ENCODE results near the gene PER2. TPM values are rescaled to one million over a fixed set of nuclear protein-coding genes. Genes with fewer than 3 reads are reported as not detected.
A peak's percentile ranks its signal among the peaks of the same experiment; 100 is the strongest.

PER2 gene
- total RNA-seq, 1 experiment from 2014 or later: 23.3 TPM

- DNase-seq: no peak
- Histone ChIP-seq H2AFZ (ENCODE audit: low read length) (no peak overlapping the region), H3K27me3 (ENCODE audit: low read length) (no peaks in the 10 kb centered on the region), H3K9ac (ENCODE audit: low read length) (no peak overlapping the region), H3K4me1 (ENCODE audit: low read length) (peaks cover 8% of the 10 kb centered on the region), H3K79me2 (ENCODE audit: low read length) (no peaks in the 10 kb centered on the region), H3K9me2 (replicated peaks; ENCODE audit: insufficient read depth, low read length) (no peaks in the 10 kb centered on the region), H3K9me3 (ENCODE audit: low read length) (no peaks in the 10 kb centered on the region), H3K27ac (ENCODE audit: low read length) (no peak overlapping the region), H3K4me3 (ENCODE audit: low read length) (no peak overlapping the region), H3K4me2 (ENCODE audit: low read depth, low read length, poor library complexity, severe bottlenecking) (no peak overlapping the region), H3K36me3 (ENCODE audit: insufficient read depth, low read length) (no peaks in the 10 kb centered on the region), H4K20me1 (ENCODE audit: insufficient read depth, low read depth, low read length) (no peaks in the 10 kb centered on the region)
Measured at GRCh38 chr2:238224356-238225035, 63.9 kb downstream of the PER2 start.

- Histone ChIP-seq H2AFZ (ENCODE audit: low read length) (peak overlapping the region; percentile 96), H3K79me2 (ENCODE audit: low read length) (no peaks in the 10 kb centered on the region), H3K4me1 (ENCODE audit: low read length) (peaks cover 8% of the 10 kb centered on the region), H3K9me2 (replicated peaks; ENCODE audit: insufficient read depth, low read length) (no peaks in the 10 kb centered on the region), H3K4me2 (ENCODE audit: low read depth, low read length, poor library complexity, severe bottlenecking) (peak overlapping the region; percentile 23), H3K36me3 (ENCODE audit: insufficient read depth, low read length) (no peaks in the 10 kb centered on the region), H3K27ac (ENCODE audit: low read length) (no peak overlapping the region), H3K27me3 (ENCODE audit: low read length) (no peaks in the 10 kb centered on the region), H3K9me3 (ENCODE audit: low read length) (no peaks in the 10 kb centered on the region), H3K4me3 (ENCODE audit: low read length) (no peak overlapping the region), H4K20me1 (ENCODE audit: insufficient read depth, low read depth, low read length) (no peaks in the 10 kb centered on the region), H3K9ac (ENCODE audit: low read length) (no peak overlapping the region)
- DNase-seq: peak; percentile 68
Measured at GRCh38 chr2:238220892-238221521, 67.4 kb downstream of the PER2 start.

GRCh38 chr2:238220274-238220891 is 68.0 kb downstream of the PER2 start:
- peak overlapping the region; percentile 96 for H2AFZ ChIP-seq (ENCODE audit: low read length)
- H3K27me3 ChIP-seq (ENCODE audit: low read length): no peaks in the 10 kb centered on the region; the same call in 1 of the 2 replicates
- no peaks in the 10 kb centered on the region for H4K20me1 ChIP-seq (ENCODE audit: insufficient read depth, low read depth, low read length)
- H3K27ac ChIP-seq (ENCODE audit: low read length): no peak overlapping the region
- no peak for DNase-seq
- no peaks in the 10 kb centered on the region for H3K36me3 ChIP-seq (ENCODE audit: insufficient read depth, low read length)
- H3K9me3 ChIP-seq (ENCODE audit: low read length): no peaks in the 10 kb centered on the region
- no peak overlapping the region for H3K4me3 ChIP-seq (ENCODE audit: low read length)
- H3K9me2 ChIP-seq (replicated peaks; ENCODE audit: insufficient read depth, low read length): no peaks in the 10 kb centered on the region
- peak overlapping the region; percentile 23 for H3K4me2 ChIP-seq (ENCODE audit: low read depth, low read length, poor library complexity, severe bottlenecking)
- peaks cover 8% of the 10 kb centered on the region for H3K4me1 ChIP-seq (ENCODE audit: low read length)
- H3K79me2 ChIP-seq (ENCODE audit: low read length): no peaks in the 10 kb centered on the region
- H3K9ac ChIP-seq (ENCODE audit: low read length): no peak overlapping the region

DNA sequence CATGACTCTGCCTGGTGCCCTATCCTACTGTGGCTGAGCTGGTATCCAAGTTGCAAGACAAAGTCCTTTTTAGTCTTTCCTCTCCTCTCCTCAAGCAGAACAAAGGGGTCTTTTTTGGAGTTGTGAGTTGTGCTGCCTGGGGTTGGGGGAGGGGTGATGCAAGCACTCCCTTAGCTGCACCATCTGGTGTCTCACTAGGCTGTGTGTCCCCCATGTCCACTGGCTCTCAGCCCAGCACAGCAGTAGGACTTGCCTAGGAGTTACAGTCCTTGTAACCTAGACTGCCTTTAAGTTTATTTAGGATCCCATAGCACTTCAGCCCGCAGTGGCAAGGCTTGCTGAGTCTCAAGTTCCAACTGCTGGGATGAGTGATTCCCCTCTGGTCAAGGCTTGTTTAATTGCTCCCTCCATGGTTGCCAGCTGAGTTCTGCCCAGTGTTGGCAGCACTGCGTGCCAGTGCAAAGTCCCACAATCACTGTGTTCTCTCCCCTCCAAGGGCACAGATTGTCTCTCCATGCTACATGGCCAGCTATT is 71.7 kb downstream of the PER2 start:
- Histone ChIP-seq H3K27ac (ENCODE audit: low read length) (no peak overlapping the region), H3K9me3 (ENCODE audit: low read length) (no peaks in the 10 kb centered on the region), H3K79me2 (ENCODE audit: low read length) (no peaks in the 10 kb centered on the region), H2AFZ (ENCODE audit: low read length) (no peak overlapping the region), H3K4me3 (ENCODE audit: low read length) (no peak overlapping the region), H3K36me3 (ENCODE audit: insufficient read depth, low read length) (no peaks in the 10 kb centered on the region), H3K9me2 (replicated peaks; ENCODE audit: insufficient read depth, low read length) (no peaks in the 10 kb centered on the region), H3K27me3 (ENCODE audit: low read length) (no peaks in the 10 kb centered on the region; the same call in 1 of the 2 replicates), H3K4me2 (ENCODE audit: low read depth, low read length, poor library complexity, severe bottlenecking) (no peak overlapping the region), H3K9ac (ENCODE audit: low read length) (no peak overlapping the region), H4K20me1 (ENCODE audit: insufficient read depth, low read depth, low read length) (no peaks in the 10 kb centered on the region), H3K4me1 (ENCODE audit: low read length) (peaks cover 8% of the 10 kb centered on the region)
- no peak for DNase-seq

DNA sequence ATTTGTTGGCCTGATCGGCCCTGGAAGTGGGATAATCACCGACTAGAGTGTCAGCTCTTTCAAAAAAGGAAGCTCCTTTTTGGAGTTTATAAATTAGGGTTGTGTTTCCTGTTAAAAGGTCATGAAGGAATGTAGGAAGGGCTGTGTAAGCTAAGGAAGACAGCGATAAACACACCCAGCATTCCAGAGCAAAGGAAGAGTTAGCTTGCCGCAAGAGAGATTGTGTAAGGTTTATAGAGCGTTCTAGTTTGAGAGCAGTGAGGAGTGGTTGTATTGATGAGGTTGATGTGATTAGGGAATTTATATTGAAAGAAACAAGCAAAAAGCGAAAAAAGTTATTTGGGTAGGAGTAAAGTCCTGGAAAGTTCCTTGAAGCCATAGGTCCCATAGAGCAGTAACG is 81.4 kb downstream of the PER2 start:
- Histone ChIP-seq H3K4me1 (ENCODE audit: low read length) (peaks cover 10% of the 10 kb centered on the region), H3K4me3 (ENCODE audit: low read length) (no peak overlapping the region), H3K27ac (ENCODE audit: low read length) (no peak overlapping the region), H3K9me3 (ENCODE audit: low read length) (no peaks in the 10 kb centered on the region), H3K79me2 (ENCODE audit: low read length) (peaks cover 11% of the 10 kb centered on the region), H4K20me1 (ENCODE audit: insufficient read depth, low read depth, low read length) (peaks cover 6% of the 10 kb centered on the region; the same call in 1 of the 2 replicates), H3K9me2 (replicated peaks; ENCODE audit: insufficient read depth, low read length) (no peaks in the 10 kb centered on the region), H2AFZ (ENCODE audit: low read length) (no peak overlapping the region), H3K4me2 (ENCODE audit: low read depth, low read length, poor library complexity, severe bottlenecking) (no peak overlapping the region), H3K9ac (ENCODE audit: low read length) (no peak overlapping the region), H3K36me3 (ENCODE audit: insufficient read depth, low read length) (no peaks in the 10 kb centered on the region), H3K27me3 (ENCODE audit: low read length) (no peaks in the 10 kb centered on the region)
- DNase-seq: no peak

- Histone ChIP-seq H2AFZ (ENCODE audit: low read length) (peak overlapping the region; percentile 88), H3K4me1 (ENCODE audit: low read length) (peaks cover 28% of the 10 kb centered on the region), H3K27me3 (ENCODE audit: low read length) (no peaks in the 10 kb centered on the region), H3K27ac (ENCODE audit: low read length) (no peak overlapping the region), H3K4me3 (ENCODE audit: low read length) (peak overlapping the region; percentile 84), H3K4me2 (ENCODE audit: low read depth, low read length, poor library complexity, severe bottlenecking) (peak overlapping the region; percentile 96), H3K9me3 (ENCODE audit: low read length) (no peaks in the 10 kb centered on the region), H4K20me1 (ENCODE audit: insufficient read depth, low read depth, low read length) (peaks cover 22% of the 10 kb centered on the region), H3K79me2 (ENCODE audit: low read length) (peaks cover 40% of the 10 kb centered on the region), H3K9me2 (replicated peaks; ENCODE audit: insufficient read depth, low read length) (no peaks in the 10 kb centered on the region), H3K36me3 (ENCODE audit: insufficient read depth, low read length) (no peaks in the 10 kb centered on the region), H3K9ac (ENCODE audit: low read length) (peak overlapping the region; percentile 88)
- DNase-seq: no peak
Measured at GRCh38 chr2:238203973-238204683, 84.3 kb downstream of the PER2 start.

DNA sequence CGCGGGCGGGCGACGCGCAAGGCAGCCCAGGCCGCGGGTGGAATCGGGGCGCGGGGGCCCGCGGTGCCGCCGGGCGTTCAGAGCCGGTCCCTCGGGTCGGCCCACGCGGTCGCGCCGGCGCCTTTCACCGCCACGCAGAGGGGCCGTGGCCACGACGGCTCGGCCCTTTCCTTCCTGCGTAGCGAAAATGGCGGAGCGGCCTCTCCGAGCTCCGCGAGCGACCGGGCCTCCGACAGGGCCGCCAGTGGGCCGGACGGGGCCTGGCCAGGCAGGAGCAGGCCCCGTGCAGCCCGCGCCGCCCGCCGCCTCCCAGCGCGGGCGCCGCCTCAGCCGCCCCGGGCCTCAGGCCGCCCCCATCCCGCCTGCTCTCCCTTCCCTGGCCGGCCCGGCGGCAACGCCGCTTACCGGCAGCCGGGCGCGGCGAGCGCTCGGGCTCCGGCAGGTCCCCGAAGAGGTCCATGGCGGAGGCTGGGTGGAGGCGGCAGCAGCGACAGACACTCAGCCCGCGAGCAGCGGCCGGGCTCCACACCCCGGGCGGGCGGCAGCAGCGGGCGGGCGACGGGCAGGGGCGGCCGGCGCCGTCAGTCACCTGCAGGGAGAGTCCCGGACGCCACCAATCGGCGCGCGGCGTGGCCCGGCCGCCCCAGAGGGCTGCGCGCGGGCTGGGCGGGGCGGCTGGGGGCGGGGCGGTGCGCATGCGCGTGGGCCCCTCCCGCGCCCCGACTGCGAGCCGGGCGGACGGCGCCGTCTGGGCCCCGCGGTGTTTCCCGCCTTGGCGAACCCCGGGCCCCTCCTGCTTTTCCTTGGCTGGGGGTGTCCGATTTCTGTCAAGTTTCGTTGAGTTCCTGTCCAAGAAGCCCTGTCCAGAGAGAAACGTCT is 85.1 kb downstream of the PER2 start, which contains the start of gene ILKAP:
Gene ILKAP, minus strand, starts transcription at position 602 of the 879 bp plus-strand sequence. Its CDS starts 142 bp downstream, at position 460.
- peak within 1 kb of the TSS; percentile 88 for H2AFZ ChIP-seq (ENCODE audit: low read length)
- H3K9ac ChIP-seq (ENCODE audit: low read length): peak within 1 kb of the TSS; percentile 88
- peaks cover 28% of the 10 kb centered on the region for H3K4me1 ChIP-seq (ENCODE audit: low read length)
- H3K27ac ChIP-seq (ENCODE audit: low read length): peak within 1 kb of the TSS; percentile 63
- no peaks in the 10 kb centered on the region for H3K9me3 ChIP-seq (ENCODE audit: low read length)
- no peaks in the 10 kb centered on the region for H3K27me3 ChIP-seq (ENCODE audit: low read length)
- H3K9me2 ChIP-seq (replicated peaks; ENCODE audit: insufficient read depth, low read length): no peaks in the 10 kb centered on the region
- peak within 1 kb of the TSS; percentile 84 for H3K4me3 ChIP-seq (ENCODE audit: low read length)
- H3K79me2 ChIP-seq (ENCODE audit: low read length): peaks cover 48% of the 10 kb centered on the region
- peak within 1 kb of the TSS; percentile 96 for H3K4me2 ChIP-seq (ENCODE audit: low read depth, low read length, poor library complexity, severe bottlenecking)
- peaks cover 22% of the 10 kb centered on the region for H4K20me1 ChIP-seq (ENCODE audit: insufficient read depth, low read depth, low read length)
- no peaks in the 10 kb centered on the region for H3K36me3 ChIP-seq (ENCODE audit: insufficient read depth, low read length)
- peak; percentile 96 for DNase-seq
